Measurements from ENCODE around the gene SP5.

Gene SP5

GRCh38 chr2:170695521-170696410, 19.4 kb upstream of the SP5 start:
- Mint-ChIP-seq H3K4me3 (no peak overlapping the region), H3K4me1 (no peaks in the 10 kb centered on the region), H3K27me3 (peaks cover 3% of the 10 kb centered on the region), H3K27ac (no peak overlapping the region), H3K36me3 (ENCODE audit: low read depth) (no peaks in the 10 kb centered on the region), H3K9me3 (no peaks in the 10 kb centered on the region)
- no peak for DNase-seq
- no peak for ATAC-seq

DNA sequence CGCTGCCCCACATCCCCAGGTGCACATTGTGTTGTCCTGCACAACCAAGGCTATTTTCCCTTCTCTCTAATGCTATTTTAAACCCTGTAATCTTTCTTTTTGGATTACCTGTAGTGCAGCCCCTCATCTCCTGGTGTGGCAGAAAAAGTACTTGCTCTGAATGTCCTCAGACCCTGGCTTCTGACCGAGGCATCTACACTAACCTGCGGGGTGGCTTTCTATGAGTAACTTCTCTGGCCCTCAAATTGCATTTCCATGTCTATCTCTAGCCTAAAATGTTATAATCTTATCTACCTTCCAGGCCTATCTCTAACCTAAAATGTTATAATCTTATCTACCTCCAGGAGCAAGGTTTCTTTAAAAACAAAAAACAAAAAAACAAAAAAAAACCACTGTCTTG, 18.2 kb upstream of the SP5 start:
- no peak for ATAC-seq
- H3K27me3 Mint-ChIP-seq, result peaks cover 3% of the 10 kb centered on the region

DNA sequence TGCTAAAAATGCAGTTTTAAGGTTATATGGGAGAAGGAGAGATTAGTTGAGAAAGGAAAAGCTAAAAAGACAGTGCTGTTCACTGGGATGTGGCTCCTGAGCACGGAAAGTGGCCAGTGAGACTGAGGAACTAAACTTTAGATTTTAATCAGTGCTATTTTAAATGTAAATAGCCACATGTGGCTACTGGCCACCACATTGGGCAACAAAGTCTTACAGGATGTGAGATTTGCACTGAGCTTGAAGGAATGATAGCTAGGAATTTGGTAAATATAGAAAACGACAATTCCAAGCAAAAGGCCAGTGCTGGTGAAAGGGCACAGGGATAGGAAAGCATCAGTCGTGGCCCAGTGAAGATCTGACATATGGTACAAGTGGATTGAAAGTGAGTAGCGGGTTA, 14.1 kb upstream of the SP5 start:
- ATAC-seq (no peak), DNase-seq (no peak)
- H3K36me3 Mint-ChIP-seq (ENCODE audit: low read depth), result no peaks in the 10 kb centered on the region
- H3K4me3 Mint-ChIP-seq, result no peak overlapping the region
- no peaks in the 10 kb centered on the region for H3K4me1 Mint-ChIP-seq
- no peak overlapping the region for H3K27ac Mint-ChIP-seq
- H3K27me3 Mint-ChIP-seq, result peaks cover 9% of the 10 kb centered on the region
- peaks cover 4% of the 10 kb centered on the region for H3K9me3 Mint-ChIP-seq

More for the DNA sequence above, 18.2 kb upstream of the SP5 start:
- no peak overlapping the region for H3K4me3 Mint-ChIP-seq
- no peak overlapping the region for H3K27ac Mint-ChIP-seq
- no peaks in the 10 kb centered on the region for H3K36me3 Mint-ChIP-seq (ENCODE audit: low read depth)
- no peaks in the 10 kb centered on the region for H3K4me1 Mint-ChIP-seq
- H3K9me3 Mint-ChIP-seq, result no peaks in the 10 kb centered on the region
- no peak for DNase-seq

DNA sequence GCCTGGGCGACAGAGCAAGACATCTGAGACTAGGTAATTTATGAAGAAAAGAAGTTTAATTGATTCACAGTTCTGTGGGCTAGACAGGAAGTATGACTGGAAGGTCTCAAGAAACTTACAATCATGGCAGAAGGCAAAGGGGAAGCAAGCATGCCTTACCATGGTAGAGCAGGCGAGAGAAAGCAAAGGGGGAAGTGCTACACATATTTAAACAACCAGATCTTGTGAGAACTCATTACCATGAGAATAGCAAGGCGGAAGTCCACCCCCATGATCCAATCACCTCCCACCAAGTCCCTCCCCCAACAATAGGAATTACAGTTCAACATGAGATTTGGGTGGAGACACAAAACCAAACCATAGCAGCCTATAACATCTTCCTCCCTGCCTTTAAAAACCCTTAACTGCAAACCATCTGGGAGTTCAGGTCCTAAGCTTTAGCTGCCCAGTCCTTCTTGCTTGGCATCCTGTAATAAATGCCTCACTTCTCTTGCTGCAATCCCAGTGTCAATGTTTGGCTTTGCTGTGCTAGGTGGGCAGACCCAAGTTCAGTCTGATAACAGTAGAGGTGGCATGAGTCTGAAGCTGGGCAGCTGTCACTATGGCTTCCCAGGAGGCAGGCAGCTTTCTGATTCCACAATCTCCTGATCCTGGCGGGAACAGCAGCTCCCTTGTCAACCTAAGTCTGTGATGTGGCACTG, 11.2 kb upstream of the SP5 start:
- DNase-seq (no peak), ATAC-seq (no peak)
- Mint-ChIP-seq H3K27ac (no peak overlapping the region), H3K4me3 (no peak overlapping the region), H3K4me1 (no peaks in the 10 kb centered on the region), H3K9me3 (peaks cover 4% of the 10 kb centered on the region), H3K36me3 (ENCODE audit: low read depth) (no peaks in the 10 kb centered on the region), H3K27me3 (peaks cover 26% of the 10 kb centered on the region)

DNA sequence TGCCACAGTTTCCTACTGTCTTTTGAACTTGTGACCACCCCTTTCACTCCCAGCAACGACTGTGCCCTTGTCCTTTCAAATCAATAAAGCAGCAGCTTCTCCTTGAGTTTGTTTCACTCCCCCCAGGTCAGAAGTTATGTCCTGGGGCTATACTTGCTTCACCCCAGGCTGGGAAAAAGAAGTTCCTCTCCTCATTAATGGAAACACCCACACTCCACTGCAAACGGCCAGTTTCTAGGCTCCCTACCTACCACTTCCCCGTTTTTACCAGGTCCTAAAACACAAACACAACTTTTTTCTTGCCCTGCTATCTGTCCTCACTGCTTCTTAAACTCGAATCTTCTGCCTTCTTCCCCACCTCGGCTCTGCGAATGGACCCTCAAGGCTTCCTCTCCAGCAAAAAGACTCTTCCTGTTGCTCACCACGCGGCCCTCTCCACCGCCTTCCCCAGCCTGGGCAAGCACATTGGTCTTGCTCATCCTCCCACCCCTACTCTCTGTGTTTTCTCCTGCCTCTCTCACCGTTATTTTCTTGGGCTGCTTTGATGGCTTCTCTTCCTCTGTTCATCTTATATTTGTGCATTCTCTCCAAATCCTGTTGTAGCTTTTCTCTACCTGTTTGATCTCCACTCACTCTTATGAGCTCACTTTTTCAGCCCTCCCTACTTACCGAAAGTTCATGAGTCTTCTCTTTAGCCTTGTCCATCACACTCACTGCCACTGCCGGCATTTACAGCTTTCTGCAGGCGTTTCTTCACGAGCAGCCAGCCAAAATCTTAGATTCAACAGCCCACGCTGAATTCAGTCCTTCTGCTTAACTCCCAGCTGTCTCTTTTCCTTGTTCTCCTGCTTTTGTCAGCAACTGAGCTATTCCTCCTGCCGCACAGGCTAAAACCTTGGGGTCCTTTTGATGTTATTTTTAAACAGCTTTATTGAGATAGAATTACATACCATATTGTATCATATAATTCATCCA, 7.0 kb upstream of the SP5 start:
- H3K9me3 Mint-ChIP-seq, result no peaks in the 10 kb centered on the region
- peaks cover 58% of the 10 kb centered on the region for H3K27me3 Mint-ChIP-seq
- H3K27ac Mint-ChIP-seq, result no peak overlapping the region
- peaks cover 10% of the 10 kb centered on the region for H3K4me1 Mint-ChIP-seq
- no peaks in the 10 kb centered on the region for H3K36me3 Mint-ChIP-seq (ENCODE audit: low read depth)
- H3K4me3 Mint-ChIP-seq, result no peak overlapping the region
- ATAC-seq (no peak), DNase-seq (no peak)

DNA sequence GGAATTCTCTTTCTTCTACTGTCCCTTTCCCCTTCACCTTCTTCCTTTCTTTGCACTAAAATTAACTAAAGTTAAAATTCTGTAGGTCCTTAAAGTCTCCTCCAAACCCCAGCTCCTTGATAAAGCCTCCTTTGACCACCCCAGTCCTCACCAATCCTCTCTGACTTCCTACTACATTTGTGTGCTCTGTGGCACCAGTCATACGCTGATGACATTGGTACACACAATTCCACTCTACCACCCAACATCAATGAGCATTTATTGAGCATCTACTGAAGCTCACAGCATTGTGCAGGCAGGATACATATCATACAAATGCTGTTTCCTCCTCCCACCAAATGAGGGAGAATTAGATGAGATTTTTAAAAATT, 4.5 kb upstream of the SP5 start:
- Mint-ChIP-seq H3K27ac (no peak overlapping the region), H3K4me1 (peaks cover 23% of the 10 kb centered on the region), H3K4me3 (no peak overlapping the region), H3K9me3 (no peaks in the 10 kb centered on the region), H3K36me3 (ENCODE audit: low read depth) (no peaks in the 10 kb centered on the region), H3K27me3 (peaks cover 67% of the 10 kb centered on the region)
- ATAC-seq, result no peak
- DNase-seq, result no peak

DNA sequence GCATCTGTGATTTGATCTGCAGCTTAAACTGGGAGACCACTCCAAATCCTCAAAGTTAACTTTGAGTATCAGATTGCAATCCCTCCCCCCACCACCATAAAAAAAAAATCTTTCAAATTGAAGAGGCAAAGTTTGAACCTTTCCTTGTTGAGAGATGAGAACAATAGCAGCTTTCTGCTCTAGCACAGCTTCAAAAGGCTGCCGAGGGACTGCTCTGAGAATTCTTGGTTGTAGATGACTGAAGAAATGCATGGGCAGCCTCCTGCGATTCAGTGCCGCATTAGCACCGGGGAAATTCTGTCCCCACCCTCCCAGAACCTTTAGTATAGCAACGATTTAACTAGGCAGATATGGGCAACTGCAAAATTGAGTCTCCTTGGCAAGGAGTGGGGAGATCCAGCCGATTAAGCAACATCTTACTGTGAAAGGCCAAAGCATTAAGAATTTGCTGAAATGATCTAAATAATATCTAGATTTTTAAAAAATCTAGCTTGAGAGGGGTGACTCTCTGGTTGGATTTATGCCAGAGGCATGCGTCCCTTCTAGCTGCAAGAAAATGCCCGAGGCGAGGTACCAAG, 3.9 kb upstream of the SP5 start:
- no peaks in the 10 kb centered on the region for H3K36me3 Mint-ChIP-seq (ENCODE audit: low read depth)
- H3K27me3 Mint-ChIP-seq, result peaks cover 70% of the 10 kb centered on the region
- no peak for DNase-seq
- H3K27ac Mint-ChIP-seq, result no peak overlapping the region
- no peaks in the 10 kb centered on the region for H3K9me3 Mint-ChIP-seq
- peaks cover 25% of the 10 kb centered on the region for H3K4me1 Mint-ChIP-seq
- H3K4me3 Mint-ChIP-seq, result no peak overlapping the region
- ATAC-seq, result no peak

GRCh38 chr2:170711774-170712652, 3.1 kb upstream of the SP5 start:
- Mint-ChIP-seq H3K9me3 (no peaks in the 10 kb centered on the region), H3K36me3 (ENCODE audit: low read depth) (no peaks in the 10 kb centered on the region), H3K27ac (no peak overlapping the region), H3K4me1 (peaks cover 26% of the 10 kb centered on the region), H3K4me3 (peak overlapping the region; percentile 21), H3K27me3 (peaks cover 69% of the 10 kb centered on the region)
- DNase-seq, result no peak
- ATAC-seq, result no peak

DNA sequence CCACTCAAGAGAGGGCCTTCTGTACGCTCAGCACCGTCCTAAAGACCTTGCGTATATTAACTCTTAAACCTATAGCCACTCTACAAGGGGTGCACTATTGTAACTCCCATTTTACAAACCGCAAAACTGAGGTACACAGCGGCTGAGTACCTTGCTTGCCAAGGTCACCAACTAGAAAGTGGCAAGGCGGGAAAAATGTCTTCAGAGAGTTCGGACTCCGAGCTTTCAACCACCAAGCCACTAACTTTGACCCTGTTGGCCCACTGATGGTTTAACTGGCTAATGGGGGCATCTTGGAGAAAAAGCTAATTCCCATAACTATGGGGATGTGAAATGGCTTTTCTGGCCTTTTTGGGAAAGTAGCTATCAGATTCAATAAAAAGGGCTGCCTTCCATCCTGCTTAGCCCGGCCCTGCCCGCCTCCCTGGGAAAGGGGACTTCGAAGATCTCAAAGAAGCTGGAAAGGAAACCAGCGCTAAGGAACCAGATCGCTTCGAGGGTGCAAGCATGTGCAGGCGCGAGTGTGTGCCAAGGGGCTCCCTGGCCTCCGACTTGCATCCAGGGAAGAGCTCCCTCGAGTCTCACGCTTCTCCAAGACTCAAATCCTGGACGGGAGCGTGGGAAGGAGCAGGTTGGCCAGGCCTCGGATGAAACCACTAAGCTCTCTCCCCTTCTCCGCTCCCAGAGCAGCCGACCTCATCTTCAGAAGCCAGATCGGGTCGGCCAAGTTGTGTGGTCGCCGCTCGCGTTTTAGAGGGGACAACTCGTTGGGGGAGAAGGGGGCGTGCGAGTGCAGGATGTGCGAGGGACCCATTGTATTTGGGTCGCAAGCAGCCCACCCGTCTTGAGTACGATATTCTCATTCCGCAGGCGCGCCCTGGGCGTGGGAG, 2.2 kb upstream of the SP5 start:
- ATAC-seq (no peak), DNase-seq (no peak)
- Mint-ChIP-seq H3K4me1 (peaks cover 31% of the 10 kb centered on the region), H3K4me3 (peak overlapping the region; percentile 21), H3K27me3 (peaks cover 73% of the 10 kb centered on the region), H3K27ac (no peak overlapping the region), H3K9me3 (no peaks in the 10 kb centered on the region), H3K36me3 (ENCODE audit: low read depth) (no peaks in the 10 kb centered on the region)

DNA sequence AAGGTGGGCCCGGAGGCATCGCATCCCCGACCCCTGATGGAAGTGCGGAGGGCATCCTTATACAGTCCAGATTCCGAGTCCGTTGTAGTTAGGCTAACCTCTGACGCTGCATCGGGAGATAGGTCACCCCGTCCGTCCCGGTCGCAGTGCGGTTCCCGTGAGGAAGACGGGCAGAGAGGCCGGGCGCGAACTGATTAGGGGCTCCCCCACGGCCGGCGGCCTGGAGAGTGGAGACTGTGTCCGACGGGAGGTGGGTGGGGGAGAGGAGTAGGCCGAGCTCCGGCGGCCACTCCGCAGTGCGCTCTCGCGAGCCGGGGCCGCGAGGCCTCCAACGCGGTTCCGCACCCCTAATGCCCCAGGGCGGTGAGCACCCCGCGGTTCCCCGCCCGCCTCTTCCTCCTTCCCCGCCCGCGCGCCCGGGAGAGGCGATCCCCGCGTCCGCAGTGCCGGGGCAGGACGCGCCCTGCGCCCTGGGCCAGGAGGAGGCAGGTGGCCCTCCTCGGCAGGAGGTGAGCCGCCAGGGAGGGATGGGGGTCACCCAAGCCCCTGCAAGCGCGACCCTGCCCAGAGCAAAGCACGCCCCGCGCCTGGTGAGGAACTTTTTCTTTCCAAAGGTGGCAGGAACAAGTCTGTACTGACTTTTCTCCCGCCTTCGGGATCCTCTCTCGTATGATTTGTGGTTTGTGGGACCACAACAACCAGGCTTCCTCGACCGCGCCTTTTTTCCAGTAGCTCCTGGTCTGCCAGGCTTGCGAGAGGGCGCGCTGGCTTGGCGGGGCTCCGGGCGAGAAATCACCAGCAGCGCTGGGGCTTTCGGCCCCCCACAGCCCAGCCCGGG, 1.4 kb upstream of the SP5 start:
- no peak for ATAC-seq
- H3K27me3 Mint-ChIP-seq, result peaks cover 72% of the 10 kb centered on the region
- H3K4me3 Mint-ChIP-seq, result peak overlapping the region; percentile 36
- no peaks in the 10 kb centered on the region for H3K36me3 Mint-ChIP-seq (ENCODE audit: low read depth)
- DNase-seq, result no peak
- H3K9me3 Mint-ChIP-seq, result no peaks in the 10 kb centered on the region
- H3K27ac Mint-ChIP-seq, result no peak overlapping the region
- H3K4me1 Mint-ChIP-seq, result peaks cover 31% of the 10 kb centered on the region

DNA sequence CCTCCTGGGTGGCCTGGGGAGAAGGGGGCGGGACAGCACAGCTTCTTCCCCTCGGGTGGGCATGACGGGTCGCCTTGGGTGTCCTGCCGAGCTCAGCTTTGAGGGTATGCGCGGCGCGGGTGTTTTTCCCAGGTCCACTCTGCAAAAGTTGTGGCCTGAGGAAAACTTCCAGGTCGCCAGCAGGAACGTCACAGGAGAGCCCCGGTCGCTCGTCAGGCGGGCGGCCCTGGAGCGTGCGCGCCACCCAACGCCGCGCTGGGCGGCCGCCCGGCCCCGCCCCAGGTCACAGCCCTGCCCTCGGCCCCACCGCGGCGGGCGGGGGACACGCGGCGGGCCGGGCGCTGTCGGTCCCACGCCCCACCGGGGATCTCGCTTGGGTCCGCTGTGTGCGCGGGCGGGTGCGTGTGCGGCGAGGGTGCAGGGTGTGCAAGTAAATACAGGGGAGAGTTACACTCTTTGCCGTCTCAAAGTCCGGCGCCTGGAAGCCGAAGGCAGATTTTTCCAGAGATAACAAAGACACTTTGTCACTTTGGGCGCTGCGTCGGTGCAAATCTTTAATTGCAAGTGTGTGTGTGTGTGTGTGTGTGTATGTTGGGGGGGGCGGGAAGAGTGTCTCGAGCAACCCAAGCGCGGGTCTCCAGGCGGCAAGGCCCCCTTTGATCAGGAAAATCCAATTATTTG, 616 bp upstream of the SP5 start:
- Mint-ChIP-seq H3K4me1 (peaks cover 31% of the 10 kb centered on the region), H3K4me3 (peak overlapping the region; percentile 79), H3K27me3 (peaks cover 72% of the 10 kb centered on the region), H3K9me3 (no peaks in the 10 kb centered on the region), H3K36me3 (ENCODE audit: low read depth) (no peaks in the 10 kb centered on the region), H3K27ac (no peak overlapping the region)
- DNase-seq (peak; percentile 8), ATAC-seq (no peak)
